Neutrophil (primary cell): ENCODE data around the gene MPND.

ENCODE experiments used
- H3K27ac ChIP-seq: fragments of 200-600 bp; sonication (generic); 2 replicates; pipeline ENCODE4 v1.5.1; 2016; ENCODE audit warnings: mild to moderate bottlenecking, moderate library complexity
- H3K27me3 ChIP-seq: fragments of 200-600 bp; sonication (generic); 2 replicates; pipeline ENCODE4 v1.6.0; 2016; ENCODE audit warnings: mild to moderate bottlenecking
- H3K36me3 ChIP-seq: fragments of 200-600 bp; sonication (generic); 2 replicates; pipeline ENCODE4 v1.5.1; 2017
- H3K4me1 ChIP-seq, 2 experiments: fragments of 200-600 bp in 1 of 2; sonication (generic) in 1 of 2; 1 replicate in 1 of 2; 2 replicates in 1 of 2; pipeline versions ENCODE4 v1.5.1 to v1.6.1; 2013 to 2016; ENCODE audit warnings: low read depth in 1 of 2, low read length in 1 of 2, mild to moderate bottlenecking in 1 of 2, moderate library complexity in 1 of 2; ENCODE audit not compliant: control insufficient read depth in 1 of 2, insufficient read depth in 1 of 2
- H3K4me3 ChIP-seq, 2 experiments: fragments of 200-600 bp in 1 of 2; sonication (generic) in 1 of 2; 1 replicate in 1 of 2; 2 replicates in 1 of 2; pipeline ENCODE4 v1.5.1; 2013 to 2016; ENCODE audit warnings: low read depth in 1 of 2, low read length in 1 of 2, mild to moderate bottlenecking in 1 of 2, moderate library complexity in 1 of 2
- H3K9me3 ChIP-seq: fragments of 200-600 bp; sonication (generic); 2 replicates; pipeline ENCODE4 v1.5.1; 2016
- TF ChIP-seq, protein P1 (sequence below): fragments of 200-600 bp; sonication (generic); IDR thresholded peaks from 2 replicates; pipeline ENCODE4 v1.5.1; 2016; ENCODE audit warnings: antibody characterized with exemption

MPND gene

DNA sequence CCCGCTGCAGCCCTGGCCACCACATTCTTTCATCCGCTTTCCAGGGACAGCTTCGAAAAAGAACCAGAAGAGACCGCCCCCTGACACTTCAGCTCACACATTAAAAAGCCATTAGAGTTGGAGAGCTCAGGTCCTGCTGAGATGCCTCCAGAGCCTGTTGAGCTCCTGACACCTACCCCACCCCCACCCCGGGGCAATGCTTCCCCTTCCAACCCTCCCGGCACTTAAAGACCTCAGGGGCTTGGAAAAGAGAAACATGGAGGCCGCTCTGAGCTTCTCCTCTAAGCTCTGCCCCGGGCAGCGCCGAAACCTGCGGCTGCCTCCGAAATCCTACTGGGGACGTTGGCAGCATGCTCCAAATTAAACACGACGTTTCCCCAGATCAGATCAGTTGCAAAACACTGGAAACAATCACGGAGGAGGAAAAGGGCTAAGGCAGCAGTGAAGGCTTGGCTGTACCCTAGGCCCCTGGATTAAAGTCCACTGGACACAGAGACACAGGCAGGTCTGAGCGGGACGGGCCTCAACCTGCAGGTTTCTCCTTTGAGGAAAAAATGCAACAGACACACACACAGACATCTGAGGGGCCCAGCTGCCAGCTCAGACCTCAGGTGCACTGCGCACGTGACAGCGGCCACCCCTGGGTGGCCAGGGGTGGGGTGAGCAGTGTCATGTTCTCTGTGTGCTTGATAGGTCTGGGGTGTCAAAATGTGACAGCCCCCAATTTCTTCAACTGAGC is 47.4 kb downstream of the MPND start:
- peak overlapping the region; percentile 9 to 29 for H3K4me3 ChIP-seq

DNA sequence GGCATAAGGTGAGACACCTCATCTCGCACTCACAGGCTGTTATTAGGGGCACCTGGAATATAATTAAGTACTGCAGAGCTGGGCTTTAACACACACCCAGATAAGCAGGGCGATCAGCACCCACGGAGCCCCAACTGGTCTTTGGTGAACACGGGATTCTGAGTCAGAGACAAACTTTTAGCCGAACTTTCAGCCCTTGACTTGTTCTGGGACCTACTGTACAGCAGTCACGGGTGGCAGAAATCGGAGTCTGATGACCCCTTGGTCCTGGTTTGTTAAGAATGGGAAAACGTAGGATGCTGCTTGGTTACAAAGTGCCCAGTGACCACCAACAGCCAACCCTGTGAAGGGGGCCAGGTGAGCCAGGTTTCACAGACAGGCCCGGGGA is 47.9 kb downstream of the MPND start:
- H3K4me1 ChIP-seq: peaks cover 44 to 49% of the 10 kb centered on the region in 2 experiments
- peak overlapping the region; percentile 83 for H3K27ac ChIP-seq
- no peaks in the 10 kb centered on the region for H3K27me3 ChIP-seq
- no peaks in the 10 kb centered on the region for H3K9me3 ChIP-seq
- TF ChIP-seq, protein P1, sequence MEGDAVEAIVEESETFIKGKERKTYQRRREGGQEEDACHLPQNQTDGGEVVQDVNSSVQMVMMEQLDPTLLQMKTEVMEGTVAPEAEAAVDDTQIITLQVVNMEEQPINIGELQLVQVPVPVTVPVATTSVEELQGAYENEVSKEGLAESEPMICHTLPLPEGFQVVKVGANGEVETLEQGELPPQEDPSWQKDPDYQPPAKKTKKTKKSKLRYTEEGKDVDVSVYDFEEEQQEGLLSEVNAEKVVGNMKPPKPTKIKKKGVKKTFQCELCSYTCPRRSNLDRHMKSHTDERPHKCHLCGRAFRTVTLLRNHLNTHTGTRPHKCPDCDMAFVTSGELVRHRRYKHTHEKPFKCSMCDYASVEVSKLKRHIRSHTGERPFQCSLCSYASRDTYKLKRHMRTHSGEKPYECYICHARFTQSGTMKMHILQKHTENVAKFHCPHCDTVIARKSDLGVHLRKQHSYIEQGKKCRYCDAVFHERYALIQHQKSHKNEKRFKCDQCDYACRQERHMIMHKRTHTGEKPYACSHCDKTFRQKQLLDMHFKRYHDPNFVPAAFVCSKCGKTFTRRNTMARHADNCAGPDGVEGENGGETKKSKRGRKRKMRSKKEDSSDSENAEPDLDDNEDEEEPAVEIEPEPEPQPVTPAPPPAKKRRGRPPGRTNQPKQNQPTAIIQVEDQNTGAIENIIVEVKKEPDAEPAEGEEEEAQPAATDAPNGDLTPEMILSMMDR: no peak
- peak overlapping the region; percentile 9 to 29 for H3K4me3 ChIP-seq
- H3K36me3 ChIP-seq: peaks cover 40% of the 10 kb centered on the region

More for the DNA sequence above, 47.4 kb downstream of the MPND start:
- H3K27me3 ChIP-seq: no peaks in the 10 kb centered on the region
- peaks cover 35% of the 10 kb centered on the region for H3K36me3 ChIP-seq
- peaks cover 44 to 49% of the 10 kb centered on the region in 2 experiments for H3K4me1 ChIP-seq
- H3K9me3 ChIP-seq: no peaks in the 10 kb centered on the region
- TF ChIP-seq, protein P1: no peak
- H3K27ac ChIP-seq: peak overlapping the region; percentile 83

DNA sequence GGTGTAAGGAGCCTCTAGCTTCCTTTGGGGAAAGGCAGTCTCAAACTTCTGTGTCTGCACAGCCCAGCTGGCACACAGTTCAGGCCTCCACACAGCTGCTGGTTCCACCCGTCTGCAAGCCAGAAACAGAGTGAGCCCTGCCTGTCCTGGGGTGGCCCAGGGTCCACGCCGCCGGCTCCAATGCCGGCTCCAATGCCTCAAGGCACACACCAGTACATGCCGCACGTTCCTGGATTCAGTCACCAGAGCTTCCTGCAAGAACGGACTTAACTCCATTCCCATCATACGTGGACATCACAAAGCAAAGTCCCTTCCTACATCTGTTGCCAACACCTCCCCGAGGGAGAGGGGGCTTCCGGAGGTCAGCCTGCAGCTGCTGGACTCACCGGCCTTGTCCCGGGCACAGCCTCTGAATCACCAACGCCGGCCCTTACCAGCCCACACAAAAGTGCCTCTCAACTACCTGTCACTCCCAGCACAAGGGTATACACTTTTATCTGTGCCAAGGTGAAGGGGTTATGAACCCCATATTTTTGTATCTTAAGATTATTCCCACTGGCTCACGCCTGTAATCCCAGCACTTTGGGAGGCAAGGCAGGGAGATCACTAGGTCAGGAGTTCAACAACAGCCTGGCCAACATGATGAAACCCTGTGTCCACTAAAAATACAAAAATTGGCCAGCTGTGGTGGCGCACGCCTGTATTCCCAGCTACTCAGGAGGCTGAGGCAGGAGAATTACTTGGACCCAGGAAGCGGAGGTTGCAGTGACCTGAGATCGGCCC is 48.5 kb downstream of the MPND start:
- peaks cover 44 to 49% of the 10 kb centered on the region in 2 experiments for H3K4me1 ChIP-seq
- TF ChIP-seq, protein P1: no peak
- no peaks in the 10 kb centered on the region for H3K9me3 ChIP-seq
- no peak overlapping the region for H3K4me3 ChIP-seq
- H3K27ac ChIP-seq: peak overlapping the region; percentile 83
- no peaks in the 10 kb centered on the region for H3K27me3 ChIP-seq
- peaks cover 42% of the 10 kb centered on the region for H3K36me3 ChIP-seq

DNA sequence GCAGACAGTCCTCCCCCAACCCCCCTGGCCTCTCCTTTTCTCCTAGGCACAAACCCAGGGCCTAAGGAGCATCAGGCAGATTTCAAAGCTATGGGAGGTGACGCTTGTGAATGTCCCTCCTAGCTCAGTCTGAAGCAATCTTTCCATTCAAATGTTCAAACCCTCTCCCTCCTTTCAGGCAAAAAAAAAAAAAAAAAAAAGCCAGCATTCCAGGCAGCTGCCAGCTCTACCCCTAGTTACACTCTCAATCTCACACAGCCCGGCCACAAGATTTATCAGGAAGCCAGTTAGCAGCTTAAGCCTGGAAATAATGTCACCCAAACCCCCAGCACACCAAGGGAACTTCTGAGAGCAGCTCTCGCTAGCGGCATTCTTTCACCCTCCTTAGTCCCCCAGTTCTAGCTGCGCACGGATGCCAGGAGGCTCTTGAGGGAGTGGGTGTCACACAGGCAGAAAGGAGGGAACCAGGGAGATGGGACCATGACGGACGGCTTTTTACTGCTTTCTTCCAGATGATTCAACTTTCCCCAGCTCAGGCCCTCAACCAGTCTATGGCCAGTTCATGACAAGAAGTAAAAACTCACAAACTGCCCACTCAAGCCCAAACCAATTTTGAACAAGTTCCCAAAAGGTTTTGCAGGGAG is 50.7 kb downstream of the MPND start:
- Histone ChIP-seq H3K27me3 (no peaks in the 10 kb centered on the region), H3K9me3 (no peaks in the 10 kb centered on the region), H3K4me1 (peaks cover 47 to 53% of the 10 kb centered on the region in 2 experiments), H3K27ac (peak overlapping the region; percentile 15), H3K36me3 (peaks cover 33% of the 10 kb centered on the region), H3K4me3 (no peak overlapping the region)
- TF ChIP-seq, protein P1: no peak

DNA sequence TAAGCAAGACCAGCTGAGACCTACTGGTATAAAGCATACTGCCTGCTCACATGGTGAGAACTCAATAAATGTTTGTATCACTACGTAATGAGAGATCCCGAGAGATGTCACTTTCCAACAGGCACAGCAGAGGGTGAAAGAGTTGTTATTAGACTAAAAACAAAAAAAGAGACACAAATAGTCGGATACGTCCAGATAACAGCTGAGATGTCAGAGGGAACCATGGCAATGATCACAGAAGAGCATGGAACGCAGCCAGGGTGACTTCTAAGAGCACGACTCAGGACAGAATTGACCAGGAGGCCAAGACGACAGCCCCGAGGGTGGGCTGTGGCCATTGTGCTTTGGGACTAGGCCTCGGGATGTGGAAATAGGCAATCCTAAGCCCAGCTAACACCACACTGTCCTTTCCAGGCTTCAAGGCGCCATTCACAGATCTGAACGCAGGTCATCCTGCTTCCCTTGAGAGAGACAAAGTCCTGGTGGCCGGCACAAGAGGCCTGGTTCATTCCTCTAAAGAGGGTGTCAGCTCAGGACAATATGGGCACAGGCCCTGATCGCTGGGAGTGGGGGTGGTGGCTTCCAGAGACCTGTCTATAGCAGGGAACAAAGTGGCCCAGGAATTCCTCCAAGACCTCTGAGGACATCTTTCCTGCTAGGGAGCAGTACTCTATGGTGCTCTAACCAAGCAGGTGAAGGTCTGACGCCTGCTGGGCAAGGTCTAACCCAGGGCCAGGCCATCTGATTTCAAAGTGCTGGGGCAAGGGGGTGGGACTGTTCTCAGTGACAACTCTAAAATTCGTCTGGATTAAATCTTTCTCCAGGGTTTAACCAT is 53.8 kb downstream of the MPND start:
- H3K27me3 ChIP-seq: no peaks in the 10 kb centered on the region
- H3K4me3 ChIP-seq: no peak overlapping the region
- H3K4me1 ChIP-seq: peaks cover 38 to 45% of the 10 kb centered on the region in 2 experiments
- TF ChIP-seq, protein P1: no peak
- H3K9me3 ChIP-seq: no peaks in the 10 kb centered on the region
- H3K36me3 ChIP-seq: peaks cover 25% of the 10 kb centered on the region
- H3K27ac ChIP-seq: peak overlapping the region; percentile 99
